ENCODE measurements around the gene TTLL8. TPM values are rescaled to one million over a fixed set of nuclear protein-coding genes. Genes with fewer than 3 reads are reported as not detected.
A peak's percentile ranks its signal among the peaks of the same experiment; 100 is the strongest.

Gene TTLL8
- total and polyA plus RNA-seq, 11 donors, result not detected

DNA sequence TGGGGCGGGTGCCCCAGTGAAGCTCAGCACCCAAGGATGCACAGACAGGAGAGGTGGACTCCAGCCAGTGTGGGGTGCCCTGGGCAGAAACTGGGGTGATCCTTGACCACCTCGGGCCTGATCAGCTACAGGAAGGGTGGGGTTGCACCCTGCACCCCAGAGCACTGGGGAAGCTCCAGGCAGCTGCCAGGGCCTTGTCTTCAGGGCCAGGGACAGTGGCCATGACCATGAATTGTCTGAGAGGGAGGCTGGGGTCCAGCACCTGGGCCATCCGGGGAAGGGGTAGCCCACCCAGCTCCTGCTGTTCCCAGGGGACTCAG, 63.1 kb downstream of the TTLL8 start:
- DNase-seq, result no peak
- H3K27ac ChIP-seq, result no peak overlapping the region
- intact Hi-C loops (cut with DNase I), result loop anchor here in 1 of 10 donors (10.0 kb wide), 1 partner anchor 60 kb away; no protein-coding TSS in a partner anchor
- WGBS, 4 donors, result 72 to 82% (median 80%) methylated on average over 2 to 3 of the region's 3 CpGs; no CpG with 5 or more reads in 1 of the 4 donors
- no peak for ATAC-seq
- H3K4me3 ChIP-seq, result no peak overlapping the region
- TF ChIP-seq POLR2A (IDR thresholded peaks at IDR 0.05), result no peak
- TF ChIP-seq, protein P1, sequence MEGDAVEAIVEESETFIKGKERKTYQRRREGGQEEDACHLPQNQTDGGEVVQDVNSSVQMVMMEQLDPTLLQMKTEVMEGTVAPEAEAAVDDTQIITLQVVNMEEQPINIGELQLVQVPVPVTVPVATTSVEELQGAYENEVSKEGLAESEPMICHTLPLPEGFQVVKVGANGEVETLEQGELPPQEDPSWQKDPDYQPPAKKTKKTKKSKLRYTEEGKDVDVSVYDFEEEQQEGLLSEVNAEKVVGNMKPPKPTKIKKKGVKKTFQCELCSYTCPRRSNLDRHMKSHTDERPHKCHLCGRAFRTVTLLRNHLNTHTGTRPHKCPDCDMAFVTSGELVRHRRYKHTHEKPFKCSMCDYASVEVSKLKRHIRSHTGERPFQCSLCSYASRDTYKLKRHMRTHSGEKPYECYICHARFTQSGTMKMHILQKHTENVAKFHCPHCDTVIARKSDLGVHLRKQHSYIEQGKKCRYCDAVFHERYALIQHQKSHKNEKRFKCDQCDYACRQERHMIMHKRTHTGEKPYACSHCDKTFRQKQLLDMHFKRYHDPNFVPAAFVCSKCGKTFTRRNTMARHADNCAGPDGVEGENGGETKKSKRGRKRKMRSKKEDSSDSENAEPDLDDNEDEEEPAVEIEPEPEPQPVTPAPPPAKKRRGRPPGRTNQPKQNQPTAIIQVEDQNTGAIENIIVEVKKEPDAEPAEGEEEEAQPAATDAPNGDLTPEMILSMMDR (IDR thresholded peaks at IDR 0.05), result no peak
- H3K36me3 ChIP-seq, result no peaks in the 10 kb centered on the region
- H3K9me3 ChIP-seq, result peaks cover 0 to 20% (median 8%) of the 10 kb centered on the region in 12 donors
- peaks cover 0 to 8% (median 3%) of the 10 kb centered on the region in 9 donors for H3K27me3 ChIP-seq
- peaks cover 0 to 15% (median 2%) of the 10 kb centered on the region in 12 donors for H3K4me1 ChIP-seq

DNA sequence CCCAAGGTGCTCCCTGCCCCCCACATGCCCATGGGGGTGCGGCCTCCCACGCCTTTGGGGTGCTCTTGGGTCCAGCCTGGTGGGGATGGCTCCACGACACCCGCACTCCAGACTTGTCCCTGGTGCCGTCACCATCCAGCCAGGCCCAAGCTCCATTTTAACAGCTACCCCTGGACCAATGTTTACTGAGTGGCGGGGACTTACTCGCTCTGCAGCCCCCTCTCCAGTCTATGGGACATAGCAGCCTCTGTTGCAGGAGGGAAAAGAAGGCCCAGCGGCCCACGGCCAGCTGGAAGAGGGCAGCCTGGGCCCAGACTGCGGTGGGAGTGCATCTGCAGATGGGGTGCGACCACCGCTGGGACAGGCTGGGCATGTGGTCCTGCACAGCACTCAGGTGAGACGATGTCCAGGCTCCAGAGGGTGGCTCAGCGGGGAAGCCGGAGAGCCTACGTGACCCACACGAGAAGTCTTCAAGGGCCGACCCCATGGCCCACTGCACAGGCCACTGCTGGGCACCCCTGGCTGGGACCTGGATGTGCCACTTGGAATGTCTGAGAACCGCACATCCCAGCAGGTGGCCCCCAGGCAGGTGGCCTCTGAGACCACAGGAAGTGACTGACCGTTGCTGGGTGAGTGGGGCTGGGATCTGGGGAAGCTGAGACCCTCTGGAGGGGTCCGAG, 63.6 kb downstream of the TTLL8 start:
- TF ChIP-seq, protein P1 (IDR thresholded peaks at IDR 0.05), result no peak
- no peak for TF ChIP-seq POLR2A (IDR thresholded peaks at IDR 0.05)
- H3K27me3 ChIP-seq, result peaks cover 0 to 4% (median 0%) of the 10 kb centered on the region in 9 donors
- H3K9me3 ChIP-seq, result peaks cover 0 to 21% (median 8%) of the 10 kb centered on the region in 12 donors
- intact Hi-C loops (cut with DNase I), result loop anchor here in 5 of 10 donors (5.0 to 10.0 kb wide), 3 partner anchors 38 to 62 kb away; no protein-coding TSS in a partner anchor
- WGBS, 4 donors, result 93 to 97% (median 94%) methylated on average over 14 to 21 of the region's 21 CpGs
- H3K36me3 ChIP-seq, result no peaks in the 10 kb centered on the region
- peaks cover 0 to 11% (median 2%) of the 10 kb centered on the region in 12 donors for H3K4me1 ChIP-seq
- peak in 1 of 5 donors; percentile 61 for DNase-seq
- no peak for ATAC-seq
- H3K4me3 ChIP-seq, result no peak overlapping the region
- H3K27ac ChIP-seq, result no peak overlapping the region

DNA sequence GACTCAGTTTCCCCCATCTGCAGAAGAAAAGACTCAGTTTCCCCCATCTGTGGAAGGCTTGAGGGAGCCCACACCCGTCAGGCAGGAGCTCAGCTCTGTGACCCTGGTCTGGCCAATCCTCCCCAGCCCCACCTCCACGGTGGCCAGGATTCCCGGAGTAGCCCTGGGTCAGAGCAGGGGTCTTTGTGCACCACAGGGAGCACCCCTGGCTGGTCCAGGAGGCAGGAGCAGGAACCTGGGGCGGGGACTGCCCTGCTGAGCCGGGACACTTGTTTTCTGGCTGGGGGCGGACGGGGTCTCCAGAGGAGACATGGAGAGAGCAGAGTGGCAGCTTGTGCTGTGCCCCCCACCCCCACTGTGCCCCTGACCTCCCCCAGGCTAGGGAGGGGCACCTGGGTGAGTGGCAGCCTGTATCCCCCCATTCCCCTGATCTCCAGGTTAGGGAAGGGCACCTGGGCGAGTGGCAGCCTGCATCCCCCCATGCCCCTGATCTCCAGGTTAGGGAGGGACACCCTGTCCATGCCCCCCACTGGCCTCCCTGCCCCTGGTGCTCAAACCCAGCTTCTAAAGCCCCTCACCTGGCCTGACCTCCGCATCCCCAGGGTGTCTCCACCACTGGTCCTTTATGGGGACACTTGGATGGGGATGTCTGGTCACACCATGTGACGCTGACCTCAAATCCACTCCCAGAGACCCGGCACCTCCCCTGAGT, 64.3 kb downstream of the TTLL8 start:
- H3K27ac ChIP-seq, result no peak overlapping the region
- intact Hi-C loops (cut with DNase I), result loop anchor here in 8 of 10 donors (1.0 to 10.0 kb wide), 6 partner anchors 38 to 65 kb away; no protein-coding TSS in a partner anchor
- no peaks in the 10 kb centered on the region for H3K36me3 ChIP-seq
- no peaks in the 10 kb centered on the region for H3K27me3 ChIP-seq
- peaks cover 0 to 21% (median 8%) of the 10 kb centered on the region in 12 donors for H3K9me3 ChIP-seq
- H3K4me1 ChIP-seq, result peaks cover 0 to 8% (median 2%) of the 10 kb centered on the region in 12 donors
- TF ChIP-seq, protein P1 (IDR thresholded peaks at IDR 0.05), result peak in 2 of 12 donors; percentile 4 to 10
- no peak for TF ChIP-seq POLR2A (IDR thresholded peaks at IDR 0.05)
- no peak overlapping the region for H3K4me3 ChIP-seq
- 71 to 90% (median 77%) methylated on average over 5 to 11 of the region's 11 CpGs for WGBS, 4 donors
- ATAC-seq, result no peak
- DNase-seq, result peak in 1 of 5 donors; percentile 52

Measured in heart left ventricle (tissue), 16 donors.